ENCODE data around the gene SPSB3. TPM values are rescaled to one million over a fixed set of nuclear protein-coding genes. Genes with fewer than 3 reads are reported as not detected.

The SPSB3 gene
- total and polyA plus RNA-seq, 2 of the 13 experiments (the other 11 are each of a cell fraction or from before 2014, with no cell fraction given), result 13.2 to 21.9 TPM

DNA sequence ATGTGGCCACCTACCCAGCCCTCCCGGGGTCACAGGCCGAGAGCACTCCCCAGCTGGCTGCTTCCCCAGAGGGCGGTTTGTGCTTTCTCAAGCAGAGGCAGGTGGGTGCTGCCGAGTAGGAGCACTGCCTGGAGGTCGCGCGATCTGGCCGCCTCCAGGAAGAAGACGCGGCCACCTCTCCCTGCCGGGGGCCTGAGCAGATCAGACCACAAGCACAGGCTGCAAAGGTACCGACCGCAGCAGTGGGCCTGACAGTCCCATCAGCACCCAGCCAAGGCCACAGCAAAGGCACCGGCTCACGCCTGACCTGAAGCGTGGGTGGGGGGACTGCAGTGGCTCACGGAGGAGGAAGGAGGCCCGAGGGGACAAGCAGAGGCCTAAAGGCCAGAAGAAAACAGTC, 26.3 kb upstream of the SPSB3 start (continued):
- TF ChIP-seq ZNF674 (CRISPR knock-in tag; IDR thresholded peaks at IDR 0.05; ENCODE audit: low read depth) (no peak), REL (CRISPR knock-in tag; conservative IDR thresholded peaks at IDR 0.05) (no peak), ADNP (CRISPR knock-in tag; IDR thresholded peaks at IDR 0.05) (no peak), RAD51 (IDR thresholded peaks at IDR 0.05; ENCODE audit: borderline replicate concordance) (no peak), FLYWCH1 (CRISPR knock-in tag; IDR thresholded peaks at IDR 0.05) (no peak), ZNF234 (CRISPR knock-in tag; conservative IDR thresholded peaks at IDR 0.05) (no peak)
- TF ChIP-seq, protein P1, sequence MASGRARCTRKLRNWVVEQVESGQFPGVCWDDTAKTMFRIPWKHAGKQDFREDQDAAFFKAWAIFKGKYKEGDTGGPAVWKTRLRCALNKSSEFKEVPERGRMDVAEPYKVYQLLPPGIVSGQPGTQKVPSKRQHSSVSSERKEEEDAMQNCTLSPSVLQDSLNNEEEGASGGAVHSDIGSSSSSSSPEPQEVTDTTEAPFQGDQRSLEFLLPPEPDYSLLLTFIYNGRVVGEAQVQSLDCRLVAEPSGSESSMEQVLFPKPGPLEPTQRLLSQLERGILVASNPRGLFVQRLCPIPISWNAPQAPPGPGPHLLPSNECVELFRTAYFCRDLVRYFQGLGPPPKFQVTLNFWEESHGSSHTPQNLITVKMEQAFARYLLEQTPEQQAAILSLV (CRISPR knock-in tag; IDR thresholded peaks at IDR 0.05; ENCODE audit: borderline replicate concordance), result no peak

DNA sequence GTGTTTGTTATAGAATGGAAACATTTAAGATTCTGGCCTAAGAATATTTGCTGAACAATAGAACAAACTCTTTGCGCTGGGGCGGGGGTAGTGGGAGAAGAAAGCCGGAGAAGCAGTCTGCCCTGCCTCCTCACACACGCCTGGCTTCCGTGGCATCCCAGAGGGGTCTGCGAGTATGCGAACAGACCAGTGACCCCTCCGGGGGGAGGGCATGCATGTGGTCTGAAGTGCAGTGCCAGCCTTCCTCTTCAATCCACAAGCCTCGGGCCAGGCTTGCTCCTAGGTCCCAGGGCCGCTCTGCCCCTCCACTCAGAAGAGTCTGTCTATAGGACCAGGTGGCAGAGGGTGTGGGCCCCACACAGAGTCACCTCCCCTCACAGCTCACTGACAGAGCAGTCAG, 25.3 kb upstream of the SPSB3 start:
- Histone ChIP-seq H3K9me3 (ENCODE audit: low read length) (no peaks in the 10 kb centered on the region), H2AFZ (ENCODE audit: low read length) (no peak overlapping the region), H3K36me3 (replicated peaks in 1 of 2; ENCODE audit: control insufficient read depth in 1 of 2, insufficient read depth in 2 of 2, low read length in 2 of 2) (peaks cover 11 to 26% of the 10 kb centered on the region in 2 experiments; a peak in 4 of 5 replicates), H3K9ac (ENCODE audit: insufficient read depth, low read depth, low read length) (no peak overlapping the region), H3K27me3 (ENCODE audit: control insufficient read depth in 1 of 2, insufficient read depth in 2 of 2, low read length in 2 of 2) (no peaks in the 10 kb centered on the region), H3K4me2 (ENCODE audit: low read depth, low read length) (no peak overlapping the region), H4K20me1 (ENCODE audit: insufficient read depth, low read length) (no peaks in the 10 kb centered on the region), H3K4me1 (ENCODE audit: insufficient read depth, low read length) (peaks cover 4% of the 10 kb centered on the region), H3K27ac (ENCODE audit: extremely low read length, insufficient read depth, low read length) (no peak overlapping the region), H3K4me3 (replicated peaks in 1 of 3; ENCODE audit: insufficient read depth in 1 of 3, low read depth in 2 of 3, low read length in 3 of 3) (no peak overlapping the region), H3K79me2 (ENCODE audit: insufficient read depth, low read length) (no peaks in the 10 kb centered on the region)
- ChIA-PET POLR2A (interaction anchor here (0.9 kb wide), 1 partner anchor 15 kb away, joined by 3 read pairs; no protein-coding TSS in a partner anchor), CTCF (ENCODE audit: low intra/inter-chr PET ratio, low total read pairs) (no interaction called here)
- 88% methylated on average over 10 of the region's 10 CpGs for WGBS (ENCODE audit: low lambda C conversion rate)
- BruUV-seq (replicated peaks), result no TSS peak
- TF ChIP-seq, protein P2, sequence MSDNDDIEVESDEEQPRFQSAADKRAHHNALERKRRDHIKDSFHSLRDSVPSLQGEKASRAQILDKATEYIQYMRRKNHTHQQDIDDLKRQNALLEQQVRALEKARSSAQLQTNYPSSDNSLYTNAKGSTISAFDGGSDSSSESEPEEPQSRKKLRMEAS (IDR thresholded peaks at IDR 0.05), result no peak
- no peak for TF ChIP-seq HNRNPLL (IDR thresholded peaks at IDR 0.05; ENCODE audit: low read depth, low read length, poor library complexity, severe bottlenecking)
- FAIRE-seq (no peak), DNase-seq (ENCODE audit: low spot score) (no peak), ATAC-seq (no peak)
- intact Hi-C loops (cut with micrococcal nuclease; ENCODE audit: unreplicated experiment), result no loop called here
- in situ Hi-C loops (cut with HindIII; ENCODE audit: extremely low pct_ligation_motif_present, low pct_unique_long_range_greater_than_20kb), result no loop called here

Measured in HepG2 (cell line).